C4-2B (cell line): ENCODE results near the gene CCR4.

Source experiments
- CTCF ChIP-seq: fragments of 450-650 bp; conservative IDR thresholded peaks from 2 replicates; pipeline ENCODE4 v1.5.1; 2017; ENCODE audit warnings: mild to moderate bottlenecking
- ZFX ChIP-seq: fragments of 450-650 bp; IDR thresholded peaks from 2 replicates; pipeline ENCODE4 v1.6.1; 2017

GRCh38 chr3:32958509-32958908 is 7.1 kb downstream of the CCR4 start:
- no peak for TF ChIP-seq CTCF
- no peak for TF ChIP-seq ZFX
